AG20443 (cell line): ENCODE measurements around the gene SAMD4A.

Experiments
- DNase-seq: peaks from one replicate; pipeline ENCODE4 v3.0.0; 2012; ENCODE audit warnings: low spot score, mixed read lengths

The SAMD4A gene

DNA sequence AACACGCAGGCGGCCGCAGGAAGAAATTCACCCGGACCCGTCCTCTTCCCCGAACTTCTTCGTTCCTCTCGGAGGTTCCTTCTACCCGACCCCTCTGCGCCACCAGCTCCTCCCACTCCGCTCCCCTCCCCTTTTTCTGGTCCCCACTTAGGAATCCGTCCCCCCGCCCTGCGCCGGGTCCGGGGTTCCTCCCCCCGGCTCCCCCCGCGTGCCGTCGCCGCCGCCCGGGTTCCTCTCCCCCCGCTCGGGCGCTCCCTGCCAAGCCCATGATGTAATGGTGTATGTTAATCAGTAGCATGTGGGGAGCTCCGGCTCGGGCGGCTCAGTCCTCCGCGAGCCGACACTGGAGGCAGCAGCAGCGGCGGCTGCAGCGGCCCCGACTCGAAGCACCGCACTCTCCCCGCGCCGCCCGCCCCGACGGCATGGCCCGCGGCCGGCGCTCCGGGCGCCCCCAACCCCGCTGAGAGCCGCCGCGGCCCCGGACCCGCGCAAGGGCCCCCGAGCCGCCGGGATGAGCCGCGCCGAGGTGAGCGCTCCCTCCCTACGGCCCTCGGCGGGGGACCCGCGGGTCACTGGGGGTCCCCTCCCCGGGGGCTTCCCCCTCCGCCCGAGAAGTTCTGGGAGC is 1.0 kb upstream of the SAMD4A start:
- DNase-seq = peak; percentile 95

DNA sequence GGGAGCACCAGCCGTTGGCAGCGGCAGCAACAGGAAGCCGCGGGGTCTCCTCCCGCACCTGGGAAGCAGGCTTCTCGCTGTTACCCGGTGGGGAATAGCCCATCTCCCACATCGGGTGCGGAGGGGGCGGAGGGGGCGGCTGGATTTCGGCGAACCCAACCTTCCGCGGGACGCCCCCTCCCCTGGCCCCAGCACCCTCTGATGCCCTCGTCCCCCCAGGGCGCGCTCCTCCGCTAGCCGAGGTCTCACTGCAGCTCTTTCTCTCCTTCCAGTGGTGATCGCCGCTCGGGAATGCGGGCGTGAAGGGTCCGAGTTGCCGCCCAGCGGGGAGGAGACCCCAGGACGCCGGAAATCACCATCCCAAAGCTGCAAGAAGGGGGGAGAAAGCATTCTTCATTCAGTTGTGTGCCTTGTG is 303 bp downstream of the SAMD4A start:
- DNase-seq = peak; percentile 17

DNA sequence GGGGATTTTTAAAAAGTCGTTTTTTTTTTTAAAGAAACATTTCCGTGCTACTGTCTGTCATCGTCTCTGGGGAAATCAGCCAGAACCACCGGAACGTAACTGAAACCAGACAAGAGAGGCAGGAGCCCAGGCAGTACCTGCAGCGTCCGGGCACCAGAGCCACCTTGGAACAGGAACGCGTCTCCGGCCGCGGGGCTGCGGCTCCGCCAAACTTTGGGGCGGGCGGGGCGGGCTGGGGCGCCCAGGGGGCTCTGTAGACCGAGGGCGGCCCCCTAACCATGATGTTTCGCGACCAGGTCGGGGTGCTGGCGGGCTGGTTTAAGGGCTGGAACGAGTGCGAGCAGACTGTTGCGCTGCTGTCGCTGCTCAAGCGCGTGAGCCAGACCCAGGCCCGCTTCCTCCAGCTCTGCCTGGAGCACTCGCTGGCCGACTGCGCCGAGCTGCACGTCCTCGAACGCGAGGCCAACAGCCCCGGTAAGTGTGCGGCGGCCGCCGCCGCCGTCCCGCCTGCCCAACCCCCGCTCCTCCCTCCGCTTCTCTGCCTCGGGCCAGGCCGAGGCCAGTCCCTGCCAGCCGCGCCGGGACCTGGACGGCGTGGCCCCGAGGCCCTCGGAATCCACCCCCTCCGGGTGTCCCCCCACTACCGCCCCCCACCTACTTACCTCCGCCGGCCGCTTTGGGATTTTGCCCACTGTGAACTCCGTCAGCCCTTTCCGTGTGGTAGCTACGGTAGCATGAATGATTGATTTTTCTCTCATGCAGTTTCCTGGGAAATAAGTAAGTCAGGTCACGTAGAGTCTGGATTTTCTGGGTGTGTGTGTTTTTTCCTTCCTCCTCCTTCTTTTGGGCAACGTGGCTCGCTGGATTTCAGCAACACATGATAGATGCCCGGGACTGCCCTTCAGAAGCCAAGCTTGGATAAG is 972 bp downstream of the SAMD4A start:
- DNase-seq = peak; percentile 43

DNA sequence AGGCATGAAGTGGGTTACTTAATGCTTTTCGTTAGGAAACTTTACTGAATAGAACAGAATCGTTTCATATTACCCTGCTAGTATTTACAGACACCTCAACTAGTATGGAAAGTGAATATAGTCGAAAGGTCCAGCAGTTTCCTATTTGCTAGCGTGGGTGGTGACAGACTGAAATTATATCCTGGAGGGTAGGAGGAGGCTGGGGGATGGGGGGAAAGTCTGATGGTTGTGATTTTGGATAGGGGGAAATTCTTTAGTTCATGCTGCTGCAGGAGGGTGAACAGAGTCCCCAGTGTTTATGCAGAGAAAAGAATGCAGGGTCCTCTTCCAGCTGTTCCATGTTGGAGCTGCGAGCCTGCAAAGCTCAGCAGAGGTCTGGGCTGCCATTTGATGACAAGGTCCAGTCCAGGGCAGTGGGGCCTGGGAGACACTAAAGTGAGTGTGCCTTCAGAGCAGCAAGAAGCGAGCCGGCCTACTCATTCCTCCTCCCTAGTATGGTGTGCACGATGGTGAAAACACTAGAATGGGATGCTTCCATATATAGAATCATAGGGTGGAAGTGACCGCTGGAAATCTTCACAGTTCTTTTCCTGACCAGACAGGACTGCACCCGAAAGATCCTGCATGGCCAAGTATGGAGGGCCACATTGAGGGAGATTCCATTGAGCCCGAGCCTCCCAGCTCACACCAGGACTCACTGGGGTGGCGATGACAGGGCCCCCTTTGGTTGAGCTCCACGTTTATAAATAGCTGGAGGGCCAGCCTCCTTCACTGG is 2.1 kb downstream of the SAMD4A start:
- peak; percentile 48 for DNase-seq

DNA sequence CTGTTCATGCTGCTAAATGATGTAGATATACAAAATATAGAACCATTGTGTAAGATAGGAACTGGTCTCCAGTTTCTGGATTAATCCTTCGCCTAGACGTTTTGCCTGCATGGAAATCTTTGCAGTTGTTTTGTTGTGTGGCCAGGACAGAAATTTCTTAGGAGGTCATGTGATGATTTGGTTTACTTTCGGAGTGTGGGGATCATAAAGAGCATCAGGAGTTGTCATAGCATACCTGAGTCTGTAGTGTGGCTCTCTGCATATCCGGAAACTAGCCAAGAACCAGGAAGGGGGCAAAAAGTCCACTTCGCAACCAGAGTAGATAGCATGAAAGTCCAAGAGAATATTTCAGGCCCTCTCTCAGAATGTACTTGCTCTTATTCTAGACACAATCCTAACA is 3.1 kb downstream of the SAMD4A start:
- no peak for DNase-seq

DNA sequence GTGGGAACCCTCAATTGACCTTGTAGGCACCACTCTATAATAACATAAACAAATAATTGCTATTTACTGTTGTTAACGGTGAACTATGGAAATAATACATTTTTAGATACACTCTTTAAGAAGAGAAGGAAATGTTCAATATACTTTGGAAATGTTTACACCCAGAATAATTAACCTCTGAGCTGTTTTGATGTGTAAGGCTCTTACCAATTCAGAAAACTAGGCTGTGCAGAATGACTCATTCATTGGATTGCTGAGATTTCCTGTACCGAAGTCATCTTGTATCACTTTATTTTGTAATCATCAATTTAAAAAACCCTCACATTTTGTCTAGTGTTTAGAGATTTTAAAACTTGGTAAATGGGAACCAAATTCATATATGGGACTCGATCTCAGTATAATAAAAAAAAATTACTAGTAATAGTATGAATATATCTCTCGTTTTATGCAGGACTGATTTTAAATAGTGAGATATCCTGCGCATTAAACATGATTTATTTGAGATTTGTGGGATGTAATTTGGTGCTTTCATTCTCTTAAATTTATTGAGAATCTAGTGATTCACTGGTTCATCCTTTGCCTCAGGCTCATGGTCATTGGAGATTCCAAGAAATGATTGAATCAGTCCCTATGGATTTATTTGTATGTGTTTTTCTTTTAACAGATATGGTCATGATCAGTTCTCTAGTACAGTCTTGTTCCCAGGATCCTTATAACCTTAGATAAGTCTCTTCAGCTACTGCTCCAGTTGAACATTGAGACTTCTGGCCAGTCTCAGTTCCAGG is 3.9 kb downstream of the SAMD4A start:
- DNase-seq = peak; percentile 52

DNA sequence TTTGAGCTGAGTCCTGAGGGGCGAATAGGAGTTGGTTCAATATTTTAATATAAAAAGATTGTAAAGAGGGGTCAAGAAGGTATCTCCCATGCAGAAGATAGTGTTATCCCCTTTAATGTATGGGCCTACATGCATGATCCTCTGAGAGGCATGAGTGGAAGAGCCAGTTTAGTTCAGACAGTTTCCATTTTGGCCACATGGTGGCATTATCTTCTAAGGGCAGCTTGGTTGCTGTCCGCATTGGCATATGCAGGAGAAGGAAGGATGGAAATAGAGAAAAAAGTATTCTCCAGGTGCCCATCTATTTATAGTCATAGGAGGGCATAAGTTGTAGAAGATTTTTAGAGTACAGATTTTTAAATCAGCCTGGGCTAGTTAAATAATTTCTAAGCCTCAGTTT is 5.4 kb downstream of the SAMD4A start:
- DNase-seq = no peak

DNA sequence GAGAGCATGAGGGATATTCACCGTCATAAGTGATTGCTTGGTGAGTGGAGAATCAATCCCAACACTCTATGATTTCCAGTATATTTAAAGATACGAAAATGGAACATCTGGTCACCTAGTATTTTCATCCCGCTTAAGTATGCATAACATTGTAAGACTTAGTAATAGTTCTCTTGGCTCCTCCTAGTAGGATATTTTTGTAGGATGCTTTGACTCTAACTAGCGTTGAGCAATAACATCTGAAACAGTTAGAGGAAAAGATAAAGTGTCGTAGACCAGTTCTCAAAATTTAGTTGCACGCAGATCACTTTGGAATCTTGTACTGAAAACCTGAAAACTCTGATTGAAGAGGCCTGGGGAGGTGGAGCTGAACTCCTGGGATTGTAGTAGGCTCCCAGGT is 7.6 kb downstream of the SAMD4A start:
- no peak for DNase-seq

DNA sequence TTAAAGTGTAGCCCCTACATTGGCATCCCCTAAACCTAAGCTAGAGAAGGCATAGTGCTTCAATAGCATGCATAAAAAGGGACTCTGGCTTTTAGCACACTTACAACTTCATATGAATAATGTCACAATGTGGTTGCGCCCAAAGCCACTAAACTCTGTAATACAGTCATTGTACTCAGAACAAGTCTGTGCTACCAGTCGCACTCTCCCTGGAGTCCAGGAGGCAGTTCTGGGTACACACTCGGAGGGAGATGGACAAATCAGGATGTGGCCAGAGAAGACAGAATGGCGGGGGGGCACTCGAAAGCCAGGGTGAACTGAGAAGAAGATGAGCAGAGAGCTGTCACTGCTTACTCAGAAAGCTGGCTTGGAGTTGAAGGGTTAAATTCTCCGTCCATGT is 10.6 kb downstream of the SAMD4A start:
- DNase-seq = no peak

DNA sequence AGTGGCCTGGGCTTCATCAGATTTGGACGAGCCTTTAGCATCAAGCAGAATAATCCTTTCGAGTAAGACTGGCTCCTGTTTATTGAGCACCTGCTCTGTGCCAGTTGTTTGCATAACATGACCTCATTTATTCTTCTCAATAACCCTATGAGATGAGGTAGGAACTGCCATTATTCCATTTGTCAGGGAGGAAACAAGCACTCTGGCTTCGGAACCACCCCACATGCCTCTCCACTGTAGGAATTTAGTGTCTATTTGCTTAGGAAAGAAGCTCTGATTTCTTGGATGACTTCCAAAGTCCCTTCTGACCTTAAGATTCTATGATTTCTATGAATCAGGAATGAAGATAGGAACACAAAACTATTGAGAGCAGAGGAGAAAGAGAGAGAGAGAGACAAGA is 11.0 kb downstream of the SAMD4A start:
- DNase-seq = no peak

DNA sequence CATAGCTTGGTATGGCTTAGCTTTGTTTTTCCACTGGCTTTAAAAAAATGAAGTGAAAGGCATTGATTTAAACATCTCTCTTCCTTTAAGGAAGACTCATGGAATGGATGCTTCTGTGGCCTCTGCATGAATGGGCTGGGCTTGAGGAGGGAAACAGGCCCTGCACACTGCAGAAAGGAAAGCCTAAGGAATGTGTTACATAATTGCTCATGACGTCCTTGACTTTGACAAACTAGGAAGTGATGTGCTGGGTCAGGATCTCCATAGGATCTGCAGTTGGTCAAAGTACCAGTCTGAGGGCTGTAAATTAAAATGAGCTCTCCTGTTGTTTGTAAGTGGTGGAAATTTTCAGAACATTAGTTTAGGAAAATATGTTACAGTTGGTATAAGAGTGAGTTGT is 12.7 kb downstream of the SAMD4A start:
- peak; percentile 48 for DNase-seq

DNA sequence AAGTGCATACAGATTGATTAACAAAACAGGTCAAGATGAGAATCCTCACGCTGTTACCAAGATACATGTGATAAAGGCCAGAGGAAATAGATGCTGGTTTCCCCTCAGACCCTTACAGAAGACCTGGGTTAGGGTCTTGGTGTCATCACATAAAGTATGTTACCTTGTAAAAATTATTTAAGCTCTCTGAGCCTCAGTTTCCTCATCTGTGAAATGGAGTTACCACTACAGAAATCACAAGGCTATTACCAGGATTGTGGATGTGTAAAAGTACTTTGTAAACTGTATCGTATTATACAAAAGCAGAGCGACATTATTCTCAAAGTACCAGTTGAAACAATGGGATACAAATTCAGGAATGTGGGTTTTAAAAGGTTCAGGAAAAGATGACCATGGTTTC is 14.0 kb downstream of the SAMD4A start:
- no peak for DNase-seq

DNA sequence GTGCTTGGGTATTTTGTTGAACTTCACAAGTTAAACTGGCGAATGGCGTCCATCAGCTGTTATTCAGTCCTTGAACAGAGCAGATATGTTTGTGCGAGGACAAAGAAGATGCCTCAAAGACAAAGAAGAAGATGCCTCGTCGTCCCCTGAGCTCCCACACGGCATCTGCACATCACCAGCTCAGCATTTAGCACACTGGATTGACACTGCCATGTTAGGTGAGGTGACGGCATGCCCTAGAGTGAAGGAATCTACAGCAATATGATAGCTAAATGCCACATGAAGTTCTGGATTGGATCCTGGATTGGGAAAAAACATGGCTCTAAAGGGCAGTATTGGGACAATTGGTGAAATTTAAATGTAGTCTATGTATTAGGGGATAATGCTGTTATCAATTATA is 15.4 kb downstream of the SAMD4A start:
- no peak for DNase-seq

DNA sequence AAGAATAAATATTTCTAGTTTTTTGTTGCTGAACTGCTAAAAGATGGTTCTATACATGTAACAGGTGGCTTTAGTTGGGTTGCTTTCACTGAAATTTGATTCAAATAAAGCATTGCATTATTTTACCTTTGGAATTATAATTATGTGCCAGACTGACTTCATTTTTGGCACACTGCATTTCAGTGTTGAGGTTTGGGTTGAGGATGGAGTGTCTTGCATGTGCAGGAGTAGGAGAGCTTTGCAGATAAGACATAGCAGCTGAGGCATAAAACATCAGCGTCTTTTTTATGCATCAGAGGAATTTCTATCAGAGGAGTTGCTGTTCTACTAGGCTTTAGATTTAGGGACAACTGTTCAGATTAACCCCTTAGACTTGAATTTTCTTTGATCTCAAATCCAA is 17.2 kb downstream of the SAMD4A start:
- DNase-seq = no peak

DNA sequence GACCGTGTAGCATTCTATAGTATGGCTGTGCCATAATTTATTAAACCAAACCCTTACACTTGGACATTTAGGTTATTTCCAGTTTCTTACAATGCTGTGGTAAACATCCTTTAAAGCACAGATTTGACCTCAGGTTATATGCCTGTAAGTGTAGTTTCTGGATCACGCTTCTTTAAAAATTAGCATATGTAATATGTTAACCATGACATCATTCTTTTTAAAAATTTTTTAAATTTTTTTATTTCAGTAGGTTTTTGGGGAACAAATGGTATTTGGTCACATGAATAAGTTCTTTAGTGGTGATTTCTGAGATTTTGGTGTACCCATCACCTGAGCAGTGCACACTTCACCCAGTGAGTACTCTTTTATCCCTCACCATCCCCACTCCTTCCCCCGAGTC is 18.3 kb downstream of the SAMD4A start:
- DNase-seq = no peak

DNA sequence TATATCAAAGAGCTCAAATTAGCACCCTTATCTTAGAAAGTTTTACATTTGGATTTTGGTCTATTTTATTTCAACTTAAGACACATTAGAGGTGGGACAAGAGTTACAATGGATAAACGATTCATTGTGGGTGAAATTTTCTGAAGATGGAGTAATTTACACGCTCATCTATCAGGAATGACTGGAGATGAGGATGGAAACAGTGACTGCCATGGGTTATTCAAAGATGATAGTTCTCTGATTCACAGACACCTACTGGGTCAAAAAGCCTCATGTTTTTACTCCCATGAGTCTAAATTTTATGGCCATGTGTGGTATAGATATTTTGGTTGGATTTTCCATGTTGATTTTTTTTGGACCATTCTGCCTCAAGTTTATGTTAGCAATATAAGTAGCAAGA is 22.1 kb downstream of the SAMD4A start:
- DNase-seq = peak; percentile 32

DNA sequence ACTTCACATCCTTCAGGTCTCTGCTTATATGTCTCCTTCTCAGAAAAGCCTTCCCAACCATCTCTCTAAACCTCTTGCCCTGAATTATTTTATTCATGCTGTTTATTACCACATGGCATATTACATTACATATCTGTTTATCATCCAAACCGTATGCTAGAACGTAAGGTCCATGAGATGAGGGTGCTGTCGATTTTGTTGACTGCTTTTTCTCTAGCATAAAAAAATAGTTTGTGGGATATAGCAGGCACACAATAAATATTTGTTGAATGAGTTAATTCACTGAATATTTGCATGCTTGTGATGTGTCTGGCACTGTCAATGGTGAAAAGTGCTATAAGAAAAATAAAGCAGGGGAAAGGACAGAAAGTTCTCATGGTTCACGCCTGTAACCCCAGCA is 22.9 kb downstream of the SAMD4A start:
- DNase-seq = no peak

DNA sequence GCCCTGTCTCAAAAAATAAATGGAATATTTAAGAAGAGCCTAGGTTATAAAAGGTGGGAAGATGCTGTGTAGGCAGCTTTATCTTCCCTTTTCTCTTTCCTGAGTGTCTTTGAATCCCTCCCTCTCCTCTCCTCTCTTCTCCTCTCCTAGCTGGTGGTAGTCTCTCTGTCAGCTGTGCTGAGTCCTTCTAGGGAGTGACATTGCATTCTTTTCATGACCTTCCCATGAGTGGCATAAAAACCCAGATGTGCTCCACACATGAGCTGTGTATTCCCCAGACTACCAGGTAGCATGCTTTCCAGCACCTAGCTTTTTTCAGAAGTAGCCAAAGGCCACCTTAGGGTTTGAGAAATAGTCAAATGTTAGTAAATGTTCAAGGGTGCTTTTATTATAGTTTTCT is 23.6 kb downstream of the SAMD4A start:
- no peak for DNase-seq

DNA sequence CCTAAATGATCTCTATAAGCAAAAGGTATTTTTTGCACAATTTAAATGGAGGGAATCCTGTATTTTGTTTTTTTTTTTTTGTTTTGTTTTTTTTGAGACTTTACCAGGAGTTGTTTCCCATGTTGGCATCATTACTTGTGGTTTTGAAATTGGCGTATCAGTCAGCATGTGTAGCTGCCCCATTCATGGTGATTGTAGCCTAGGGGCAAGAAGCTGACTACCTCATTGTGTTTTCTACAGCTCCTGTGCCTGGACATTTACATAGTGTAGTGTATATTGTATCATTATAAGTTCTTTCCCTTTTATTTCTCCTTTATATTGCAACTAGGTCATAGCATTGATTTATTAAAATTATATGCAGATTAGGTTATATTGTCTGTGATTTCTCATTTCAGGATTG is 24.5 kb downstream of the SAMD4A start:
- DNase-seq = no peak

DNA sequence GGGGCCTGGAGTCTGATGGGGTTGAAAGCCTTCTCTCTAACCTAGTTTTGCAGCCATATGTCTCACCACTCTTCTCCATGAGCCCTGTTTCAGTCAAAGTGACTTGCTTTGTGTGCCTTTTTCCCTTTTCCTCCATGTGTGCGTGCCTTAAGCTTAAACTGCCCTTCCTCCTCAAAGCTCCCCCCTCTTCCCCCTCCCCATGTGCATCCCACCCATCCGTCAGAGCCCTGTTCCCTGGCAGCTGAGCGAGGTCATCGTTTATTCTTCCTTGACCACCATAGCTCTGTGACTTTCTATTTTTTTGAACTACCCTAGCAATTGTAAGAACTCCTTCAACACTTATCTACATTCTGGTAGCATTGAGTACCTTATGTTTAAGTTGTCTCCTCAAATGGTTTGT is 24.9 kb downstream of the SAMD4A start:
- no peak for DNase-seq

DNA sequence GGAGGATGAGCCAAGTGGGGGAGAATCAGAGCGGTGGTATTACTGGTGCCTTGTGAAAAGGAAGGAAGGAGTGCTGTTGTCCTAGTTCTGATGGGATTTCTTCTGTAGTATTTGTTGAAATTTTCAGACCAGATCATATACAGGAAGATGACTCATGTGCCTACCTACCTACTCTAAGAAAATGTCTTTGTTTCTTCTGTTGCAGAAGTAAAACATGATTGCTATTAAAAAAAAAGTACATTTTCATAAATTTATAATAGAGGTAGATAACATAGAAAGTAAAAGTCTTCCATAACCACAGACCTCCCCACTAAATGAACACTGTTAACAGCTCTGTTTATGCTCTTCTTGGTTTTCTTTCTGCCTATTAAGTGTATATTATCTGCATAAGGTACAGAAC is 26.9 kb downstream of the SAMD4A start:
- DNase-seq = no peak

DNA sequence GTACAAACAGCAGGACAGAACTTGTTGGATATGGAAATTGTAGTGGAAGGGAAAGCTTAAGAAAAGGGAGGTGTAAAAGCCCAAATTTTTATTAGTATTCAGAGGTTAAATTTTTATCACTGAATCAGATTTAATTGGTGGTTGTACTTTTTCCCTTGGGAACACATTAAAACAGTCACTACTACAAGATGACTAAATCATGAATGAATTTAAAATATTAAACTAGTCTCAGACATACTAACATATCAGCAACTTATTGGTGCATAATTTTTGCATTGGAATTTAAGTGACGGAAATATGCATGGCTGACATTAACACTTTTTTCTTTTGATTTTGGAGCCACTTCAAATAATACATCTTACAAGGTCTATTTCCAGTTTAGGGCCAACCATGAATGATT is 27.6 kb downstream of the SAMD4A start:
- no peak for DNase-seq
